Measurements from ENCODE around the gene PLOD3.

GRCh38 chr7:101156277-101156676, 61.1 kb downstream of the PLOD3 start:
- TF ChIP-seq CTCF (IDR thresholded peaks at IDR 0.05) (no peak), POLR2A (IDR thresholded peaks at IDR 0.05) (no peak)
